Forelimb muscle (tissue), 1 donor: ENCODE data around the gene SEH1L. TPM values are rescaled to one million over a fixed set of nuclear protein-coding genes. Genes with fewer than 3 reads are reported as not detected.

ENCODE experiments used
- DNase-seq: peaks from one replicate; pipeline ENCODE4 v3.0.0-alpha.2; 2013; ENCODE audit warnings: low read depth
- polyA plus RNA-seq: library from polyadenylated mRNA; unstranded; fragments of 120-200 nt; gene quantifications from one replicate; pipeline ENCODE4 v1.2.1, GENCODE V29; 2013; ENCODE audit not compliant: insufficient read length

Gene SEH1L
- polyA plus RNA-seq, 1 donor: 27.7 TPM

DNA sequence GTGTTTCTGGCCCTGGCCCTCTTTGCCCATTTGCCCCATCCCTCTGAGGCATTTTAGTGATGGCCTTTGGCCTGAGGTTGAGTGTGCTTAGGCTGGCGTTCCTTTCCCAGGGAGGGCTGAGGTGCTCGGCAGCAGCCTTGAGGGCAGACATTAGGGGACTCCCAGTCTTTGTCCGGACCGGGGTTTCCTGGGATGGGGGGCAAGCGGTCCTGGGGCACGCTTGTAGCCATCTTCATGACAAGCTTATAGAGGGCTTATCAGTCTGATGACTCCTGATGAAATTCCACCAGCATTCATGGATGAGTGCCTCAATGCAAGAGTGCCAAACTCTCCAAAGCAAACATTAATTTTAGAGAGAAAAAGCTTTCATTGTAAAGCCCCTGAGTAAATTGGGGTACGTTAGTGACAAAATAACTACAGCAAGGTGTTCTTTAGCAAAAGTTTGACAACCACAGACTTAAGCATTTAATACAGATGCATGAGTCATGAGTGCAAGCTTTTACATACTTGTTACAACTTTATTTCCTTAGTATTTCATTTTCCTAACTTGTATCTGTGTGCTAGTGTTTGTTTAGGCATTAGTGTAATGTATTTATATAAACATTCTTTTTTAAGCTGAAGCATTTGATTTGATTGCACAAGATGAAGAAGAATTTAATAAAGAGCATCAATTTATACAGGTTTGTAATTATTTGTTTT lies 89.0 kb downstream of the SEH1L start:
- no peak for DNase-seq

Other genes with a start within 250 kb of the SEH1L start
- gene CEP76, start 245.3 kb upstream of the SEH1L start, polyA plus RNA-seq: 4.8 TPM
- 42.0 TPM for gene PSMG2, start 245.0 kb upstream of the SEH1L start, polyA plus RNA-seq
- 27.0 TPM for gene PTPN2, start 63.8 kb upstream of the SEH1L start, polyA plus RNA-seq
- 21.0 TPM for gene CEP192, start 43.4 kb downstream of the SEH1L start, polyA plus RNA-seq